Neutrophil (primary cell): ENCODE results near the gene XRN2.
"Not testable (repeated sequence)": the region's sequence is repeated elsewhere in the genome, so short reads cannot be mapped to it uniquely, and the experiment has no call there.

ENCODE experiments used
- H3K27ac ChIP-seq: fragments of 200-600 bp; sonication (generic); 2 replicates; pipeline ENCODE4 v1.5.1; 2016; ENCODE audit warnings: mild to moderate bottlenecking, moderate library complexity
- H3K27me3 ChIP-seq: fragments of 200-600 bp; sonication (generic); 2 replicates; pipeline ENCODE4 v1.6.0; 2016; ENCODE audit warnings: mild to moderate bottlenecking
- H3K36me3 ChIP-seq: fragments of 200-600 bp; sonication (generic); 2 replicates; pipeline ENCODE4 v1.5.1; 2017
- H3K4me1 ChIP-seq, 2 experiments: fragments of 200-600 bp in 1 of 2; sonication (generic) in 1 of 2; 1 replicate in 1 of 2; 2 replicates in 1 of 2; pipeline versions ENCODE4 v1.5.1 to v1.6.1; 2013 to 2016; ENCODE audit warnings: low read depth in 1 of 2, low read length in 1 of 2, mild to moderate bottlenecking in 1 of 2, moderate library complexity in 1 of 2; ENCODE audit not compliant: control insufficient read depth in 1 of 2, insufficient read depth in 1 of 2
- H3K4me3 ChIP-seq, 2 experiments: fragments of 200-600 bp in 1 of 2; sonication (generic) in 1 of 2; 1 replicate in 1 of 2; 2 replicates in 1 of 2; pipeline ENCODE4 v1.5.1; 2013 to 2016; ENCODE audit warnings: low read depth in 1 of 2, low read length in 1 of 2, mild to moderate bottlenecking in 1 of 2, moderate library complexity in 1 of 2
- H3K9me3 ChIP-seq: fragments of 200-600 bp; sonication (generic); 2 replicates; pipeline ENCODE4 v1.5.1; 2016
- CTCF ChIP-seq: fragments of 200-600 bp; sonication (generic); IDR thresholded peaks from 2 replicates; pipeline ENCODE4 v1.5.1; 2016; ENCODE audit warnings: antibody characterized with exemption

XRN2 gene

DNA sequence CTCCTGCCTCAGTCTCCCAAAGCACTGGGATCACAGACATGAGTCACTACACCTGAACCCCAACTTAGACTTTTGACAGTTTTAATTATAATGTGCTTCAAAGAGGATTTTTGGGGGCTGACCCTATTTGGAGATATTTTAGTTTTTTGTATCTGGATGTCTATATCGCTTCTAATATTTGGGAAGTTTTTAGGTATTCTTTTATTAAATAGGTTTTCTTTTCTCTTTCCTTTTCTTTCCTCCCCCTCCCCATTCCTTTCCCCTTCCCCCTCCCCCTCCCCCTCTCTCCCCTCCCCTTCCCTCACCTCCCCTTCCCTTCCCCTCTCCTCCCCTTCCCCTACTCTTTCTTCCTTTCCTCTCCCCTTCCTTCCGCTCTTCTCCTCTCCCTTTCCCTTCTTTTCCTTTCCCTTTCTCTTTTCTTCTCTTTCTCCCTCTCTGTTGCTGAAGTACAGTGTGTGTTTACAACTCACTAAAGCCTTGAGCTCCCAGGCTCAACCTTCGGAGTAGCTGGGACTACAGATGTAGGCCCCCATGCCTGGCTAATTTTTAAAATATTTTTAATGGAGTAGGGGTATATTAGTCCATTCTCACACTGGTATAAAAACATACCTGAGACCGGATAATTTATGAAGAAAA is 118.6 kb downstream of the XRN2 start:
- Histone ChIP-seq H3K9me3 (peaks cover 3% of the 10 kb centered on the region), H3K4me3 (no peak overlapping the region), H3K27me3 (peaks cover 31% of the 10 kb centered on the region), H3K27ac (no peak overlapping the region), H3K4me1 (no peaks in the 10 kb centered on the region), H3K36me3 (no peaks in the 10 kb centered on the region)
- TF ChIP-seq CTCF = no peak

DNA sequence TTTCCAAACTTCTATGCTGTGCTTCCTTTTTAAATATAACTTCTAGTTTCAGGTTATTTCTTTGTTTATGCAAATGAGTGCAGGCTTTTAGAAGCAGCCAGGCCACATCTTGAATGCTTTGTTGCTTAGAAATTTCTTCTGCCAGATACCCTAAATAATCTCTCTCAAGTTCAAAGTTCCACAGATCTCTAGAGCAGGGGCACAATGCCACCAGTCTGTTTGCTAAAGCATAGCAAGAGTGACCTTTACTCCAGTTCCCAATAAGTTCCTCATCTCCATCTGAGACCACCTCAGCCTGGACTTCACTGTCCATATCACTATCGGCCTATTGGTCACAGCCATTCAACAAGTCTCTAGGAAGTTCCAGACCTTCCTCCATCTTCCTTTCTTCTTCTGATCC is 120.6 kb downstream of the XRN2 start:
- not testable (repeated sequence) for H3K36me3 ChIP-seq, H3K9me3 ChIP-seq, H3K4me1 ChIP-seq, H3K4me3 ChIP-seq, H3K27ac ChIP-seq
- peaks cover 38% of the 10 kb centered on the region for H3K27me3 ChIP-seq

DNA sequence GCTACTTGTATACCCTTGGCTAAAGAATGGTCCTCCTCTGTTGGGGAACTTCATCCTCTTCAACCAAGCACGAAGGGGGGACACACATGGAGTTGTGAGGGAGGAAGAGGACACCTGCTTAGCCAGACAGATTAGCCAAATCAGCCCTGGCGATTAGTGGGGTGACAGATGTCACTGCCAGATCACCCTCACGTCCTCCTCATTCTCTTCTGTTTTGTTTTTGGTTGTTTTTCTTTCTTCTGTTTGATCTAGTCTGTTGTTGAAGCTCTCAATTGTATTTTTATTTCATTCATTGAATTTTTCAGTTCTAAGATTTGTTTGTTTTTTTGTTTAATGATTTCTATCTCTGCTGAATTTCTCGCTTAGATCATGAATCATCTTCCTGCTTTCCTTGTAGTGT is 121.7 kb downstream of the XRN2 start:
- Histone ChIP-seq H3K36me3 (no peaks in the 10 kb centered on the region), H3K9me3 (peaks cover 3% of the 10 kb centered on the region), H3K4me3 (no peak overlapping the region), H3K27ac (no peak overlapping the region), H3K4me1 (no peaks in the 10 kb centered on the region), H3K27me3 (peaks cover 41% of the 10 kb centered on the region)
- no peak for TF ChIP-seq CTCF

DNA sequence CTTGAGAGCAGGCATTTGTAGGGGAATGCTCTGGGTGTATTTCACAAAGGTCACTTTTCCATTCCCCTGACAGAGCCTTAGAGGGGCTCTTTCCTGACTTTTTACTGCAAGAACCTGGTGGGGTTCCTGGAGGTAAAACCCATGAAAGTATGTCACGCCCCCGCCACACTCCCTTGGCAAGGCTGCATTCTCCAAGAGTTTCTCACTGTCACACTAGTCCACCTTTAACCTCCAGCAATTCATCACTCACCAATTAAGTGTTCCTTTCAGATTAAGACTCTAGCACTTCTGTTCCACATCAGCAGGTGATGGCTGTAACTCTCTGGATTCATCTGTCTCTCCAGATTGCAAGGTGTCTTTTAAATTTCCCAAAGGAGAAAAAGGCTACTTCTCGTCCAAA is 126.9 kb downstream of the XRN2 start:
- H3K27ac ChIP-seq = no peak overlapping the region
- no peak overlapping the region for H3K4me3 ChIP-seq
- TF ChIP-seq CTCF = no peak
- H3K27me3 ChIP-seq = peaks cover 72% of the 10 kb centered on the region
- H3K9me3 ChIP-seq = no peaks in the 10 kb centered on the region
- H3K4me1 ChIP-seq = no peaks in the 10 kb centered on the region
- no peaks in the 10 kb centered on the region for H3K36me3 ChIP-seq

GRCh38 chr20:21432911-21433310 is 129.8 kb downstream of the XRN2 start:
- no peaks in the 10 kb centered on the region for H3K36me3 ChIP-seq
- no peaks in the 10 kb centered on the region for H3K4me1 ChIP-seq
- no peak for TF ChIP-seq CTCF
- H3K27ac ChIP-seq = no peak overlapping the region
- H3K4me3 ChIP-seq = no peak overlapping the region
- H3K9me3 ChIP-seq = no peaks in the 10 kb centered on the region
- peaks cover 83% of the 10 kb centered on the region for H3K27me3 ChIP-seq

DNA sequence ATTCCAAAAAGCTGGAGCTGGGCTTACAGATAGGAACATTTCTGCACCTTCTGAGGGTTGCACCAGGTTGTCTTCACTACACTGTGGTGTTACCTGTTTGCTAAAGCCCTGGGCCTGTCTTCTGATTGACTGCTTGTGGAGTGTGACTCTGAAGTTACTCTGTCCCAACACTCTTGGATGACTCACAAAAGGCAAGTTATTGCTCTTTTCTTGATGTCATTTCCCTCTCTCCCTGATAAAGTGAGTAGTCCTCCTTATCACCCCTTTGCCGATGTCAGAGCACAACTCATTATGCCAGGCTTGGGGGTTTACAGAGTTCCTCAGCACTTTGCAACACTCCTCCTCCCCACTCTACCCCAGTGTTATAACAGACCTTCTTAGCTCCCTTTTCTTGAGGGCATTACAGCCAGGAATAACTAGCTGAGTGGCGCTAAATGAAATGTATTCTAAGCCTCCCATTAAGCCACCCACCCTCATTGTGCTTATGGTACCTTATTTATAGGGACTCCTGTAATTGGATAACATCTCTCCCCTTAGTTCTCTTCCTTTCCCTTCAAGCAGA is 130.3 kb downstream of the XRN2 start:
- peaks cover 83% of the 10 kb centered on the region for H3K27me3 ChIP-seq
- no peaks in the 10 kb centered on the region for H3K9me3 ChIP-seq

More for the DNA sequence above, 130.3 kb downstream of the XRN2 start:
- Histone ChIP-seq H3K36me3 (no peaks in the 10 kb centered on the region), H3K4me1 (no peaks in the 10 kb centered on the region), H3K4me3 (no peak overlapping the region), H3K27ac (no peak overlapping the region)
- no peak for TF ChIP-seq CTCF
